ENCODE measurements around the gene CYP4F8. TPM values are rescaled to one million over a fixed set of nuclear protein-coding genes. Genes with fewer than 3 reads are reported as not detected.

The CYP4F8 gene
- total and polyA plus RNA-seq, 12 donors: not detected

GRCh38 chr19:15612342-15612741, 2.7 kb upstream of the CYP4F8 start:
- no peak overlapping the region for H3K4me3 ChIP-seq
- DNase-seq: no peak
- TF ChIP-seq POLR2A (IDR thresholded peaks at IDR 0.05) (no peak), CTCF (IDR thresholded peaks at IDR 0.05) (no peak)
- no peaks in the 10 kb centered on the region for H3K9me3 ChIP-seq (replicated peaks in 1 of 3)
- H3K4me1 ChIP-seq (replicated peaks in 1 of 2): no peaks in the 10 kb centered on the region
- no peak overlapping the region for H3K27ac ChIP-seq
- no peaks in the 10 kb centered on the region for H3K36me3 ChIP-seq (replicated peaks in 1 of 2)
- intact Hi-C loops (cut with DNase I): no loop called here
- WGBS, 4 donors: 47 to 56% (median 52%) methylated on average over 5 of the region's 5 CpGs
- no peaks in the 10 kb centered on the region for H3K27me3 ChIP-seq

GRCh38 chr19:15613338-15613737, 1.7 kb upstream of the CYP4F8 start:
- TF ChIP-seq POLR2A (IDR thresholded peaks at IDR 0.05): no peak
- TF ChIP-seq CTCF (IDR thresholded peaks at IDR 0.05): no peak
- Histone ChIP-seq H3K4me1 (replicated peaks in 1 of 2) (no peaks in the 10 kb centered on the region), H3K9me3 (replicated peaks in 1 of 3) (no peaks in the 10 kb centered on the region), H3K27ac (no peak overlapping the region), H3K4me3 (no peak overlapping the region), H3K27me3 (peaks cover under 1% of the 10 kb centered on the region), H3K36me3 (replicated peaks in 1 of 2) (no peaks in the 10 kb centered on the region)
- 85 to 87% (median 86%) methylated on average over 3 of the region's 3 CpGs for WGBS, 4 donors
- DNase-seq: no peak
- intact Hi-C loops (cut with DNase I): no loop called here

GRCh38 chr19:15615526-15615925, 508 bp downstream of the CYP4F8 start:
- intact Hi-C loops (cut with DNase I): no loop called here
- WGBS, 4 donors: 59 to 79% (median 72%) methylated on average over 8 to 14 of the region's 14 CpGs
- DNase-seq: no peak

DNA sequence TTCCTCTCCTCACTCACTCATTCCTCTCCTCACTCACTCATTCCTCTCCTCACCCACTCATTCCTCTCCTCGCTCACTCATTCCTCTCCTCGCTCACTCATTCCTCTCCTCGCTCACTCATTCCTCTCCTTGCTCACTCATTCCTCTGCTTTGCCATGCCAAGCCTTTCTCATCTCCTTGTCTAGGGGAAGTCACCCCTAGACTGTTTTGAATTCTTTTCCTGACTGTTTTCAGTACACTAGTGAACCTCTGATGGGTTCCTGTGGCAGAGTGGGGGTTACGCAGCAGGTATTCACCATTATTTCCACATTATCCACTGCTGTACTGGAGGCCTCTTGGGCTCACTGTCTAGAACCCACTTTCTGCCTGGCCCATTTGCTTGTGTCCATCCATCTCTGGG, 1.2 kb downstream of the CYP4F8 start:
- intact Hi-C loops (cut with DNase I): no loop called here
- no peak for DNase-seq
- peaks cover 6% of the 10 kb centered on the region for H3K27me3 ChIP-seq
- no peak for TF ChIP-seq POLR2A (IDR thresholded peaks at IDR 0.05)
- no peak for TF ChIP-seq CTCF (IDR thresholded peaks at IDR 0.05)
- 79 to 94% (median 81%) methylated on average over 4 of the region's 4 CpGs for WGBS, 4 donors
- no peak overlapping the region for H3K4me3 ChIP-seq
- H3K36me3 ChIP-seq (replicated peaks in 1 of 2): no peaks in the 10 kb centered on the region
- no peaks in the 10 kb centered on the region for H3K4me1 ChIP-seq (replicated peaks in 1 of 2)
- H3K9me3 ChIP-seq (replicated peaks in 1 of 3): no peaks in the 10 kb centered on the region
- no peak overlapping the region for H3K27ac ChIP-seq

More at GRCh38 chr19:15615526-15615925, 508 bp downstream of the CYP4F8 start:
- no peak overlapping the region for H3K27ac ChIP-seq
- H3K27me3 ChIP-seq: peaks cover 6% of the 10 kb centered on the region
- no peak overlapping the region for H3K4me3 ChIP-seq
- no peaks in the 10 kb centered on the region for H3K9me3 ChIP-seq (replicated peaks in 1 of 3)
- H3K4me1 ChIP-seq (replicated peaks in 1 of 2): no peaks in the 10 kb centered on the region
- TF ChIP-seq CTCF (IDR thresholded peaks at IDR 0.05) (no peak), POLR2A (IDR thresholded peaks at IDR 0.05) (no peak)
- H3K36me3 ChIP-seq (replicated peaks in 1 of 2): no peaks in the 10 kb centered on the region
